Stimulated activated CD4-positive, alpha-beta T cell treated with anti-CD3 and anti-CD28 coated beads, Interleukin-4, amount 100 ng/mL, for 48 hours (primary cell): ENCODE results near the gene PPP1R13B.

ENCODE experiments used
- DNase-seq, 2 donors: peaks; one replicate each; pipeline ENCODE4 v3.0.0-alpha.2; 2020; ENCODE audit warnings: low read depth in 2 of 2

The PPP1R13B gene

GRCh38 chr14:103685276-103686211 lies 161.8 kb downstream of the PPP1R13B start:
- no peak for DNase-seq

DNA sequence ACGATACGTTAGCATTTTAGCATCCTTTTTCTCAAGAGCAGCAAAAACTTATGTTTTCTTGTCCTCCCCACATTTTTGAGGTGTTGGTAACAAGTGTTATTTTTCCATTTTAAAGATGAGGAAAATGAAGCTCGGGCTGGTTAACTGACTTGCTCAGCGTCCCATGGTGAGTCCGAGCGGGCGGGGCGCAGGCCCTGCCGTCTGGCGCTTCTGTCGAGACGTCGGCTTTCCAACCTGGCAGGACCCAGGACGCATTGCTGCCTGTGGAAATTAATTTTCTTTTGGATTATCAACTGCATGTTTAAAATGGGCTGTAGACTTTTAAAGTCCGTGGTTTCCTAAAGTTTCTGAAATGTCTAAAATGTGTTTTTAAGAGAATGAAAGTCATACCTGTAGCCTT lies 162.5 kb downstream of the PPP1R13B start:
- no peak for DNase-seq

- no peak for DNase-seq
Measured at GRCh38 chr14:103684471-103684870, 162.9 kb downstream of the PPP1R13B start.
